ENCODE data around the gene PRKAA1.

Gene PRKAA1

GRCh38 chr5:40798012-40798800 is at the start of gene PRKAA1:
PRKAA1 (minus strand) TSS chr5:40798374; CDS start chr5:40798189, 185 bp downstream.
- peak; percentile 64 to 81 for DNase-seq (ENCODE audit: low read depth in 2 of 2)

- DNase-seq (ENCODE audit: low read depth in 2 of 2) = no peak
Measured at GRCh38 chr5:40847525-40847924, 49.4 kb upstream of the PRKAA1 start.

- no peak for DNase-seq (ENCODE audit: low read depth in 2 of 2)
Measured at GRCh38 chr5:40846371-40846770, 48.2 kb upstream of the PRKAA1 start.

GRCh38 chr5:40844565-40844964 is 46.4 kb upstream of the PRKAA1 start:
- no peak for DNase-seq (ENCODE audit: low read depth in 2 of 2)

GRCh38 chr5:40842351-40842750 is 44.2 kb upstream of the PRKAA1 start:
- no peak for DNase-seq (ENCODE audit: low read depth in 2 of 2)

GRCh38 chr5:40841068-40841805 is 43.1 kb upstream of the PRKAA1 start, which contains the start of gene CARD6:
CARD6 (plus strand) TSS chr5:40841367; CDS start chr5:40841383, 16 bp downstream.
- no peak for DNase-seq (ENCODE audit: low read depth in 2 of 2)

GRCh38 chr5:40838086-40838485 is 39.9 kb upstream of the PRKAA1 start:
- no peak for DNase-seq (ENCODE audit: low read depth in 2 of 2)

GRCh38 chr5:40834849-40835787 is 36.9 kb upstream of the PRKAA1 start, which contains the start of gene RPL37:
RPL37 (minus strand) TSS chr5:40835222; CDS start chr5:40835185, 37 bp downstream.
- peak; percentile 90 for DNase-seq (ENCODE audit: low read depth in 2 of 2)

GRCh38 chr5:40834391-40834848 is 36.2 kb upstream of the PRKAA1 start:
- no peak for DNase-seq (ENCODE audit: low read depth in 2 of 2)

GRCh38 chr5:40833712-40834229 is 35.6 kb upstream of the PRKAA1 start:
- DNase-seq (ENCODE audit: low read depth in 2 of 2) = no peak

- DNase-seq (ENCODE audit: low read depth in 2 of 2) = no peak
Measured at GRCh38 chr5:40832345-40832744, 34.2 kb upstream of the PRKAA1 start.

GRCh38 chr5:40831346-40832210 is 33.4 kb upstream of the PRKAA1 start:
- no peak for DNase-seq (ENCODE audit: low read depth in 2 of 2)

- DNase-seq (ENCODE audit: low read depth in 2 of 2) = no peak
Measured at GRCh38 chr5:40829748-40830533, 31.8 kb upstream of the PRKAA1 start.

GRCh38 chr5:40828690-40829661 is 30.8 kb upstream of the PRKAA1 start:
- no peak for DNase-seq (ENCODE audit: low read depth in 2 of 2)

- no peak for DNase-seq (ENCODE audit: low read depth in 2 of 2)
Measured at GRCh38 chr5:40828021-40828631, 30.0 kb upstream of the PRKAA1 start.

GRCh38 chr5:40827188-40827977 is 29.2 kb upstream of the PRKAA1 start:
- DNase-seq (ENCODE audit: low read depth in 2 of 2) = no peak
